Neural progenitor cell (in vitro differentiated cells): ENCODE results near the gene NMUR1. TPM values are rescaled to one million over a fixed set of nuclear protein-coding genes. Genes with fewer than 3 reads are reported as not detected.

ENCODE experiments used
- DNase-seq: peaks from one replicate; pipeline ENCODE4 v3.0.0-alpha.2; 2016; ENCODE audit warnings: low spot score
- H2AFZ ChIP-seq: fragments of 200-600 bp; sonication (generic); replicated peaks from 2 replicates; pipeline ENCODE4 v1.6.1; 2016; ENCODE audit warnings: antibody characterized with exemption
- H3F3A ChIP-seq: fragments of 200-600 bp; sonication (generic); 2 replicates; pipeline ENCODE4 v1.6.1; 2016; ENCODE audit warnings: antibody characterized with exemption, low read depth
- H3K27ac ChIP-seq: fragments of 200-600 bp; sonication (generic); 2 replicates; pipeline ENCODE4 v1.5.1; 2016; ENCODE audit warnings: mild to moderate bottlenecking
- H3K27me3 ChIP-seq: fragments of 200-600 bp; sonication (generic); 2 replicates; pipeline ENCODE4 v1.6.1; 2016; ENCODE audit warnings: mild to moderate bottlenecking, moderate library complexity
- H3K36me3 ChIP-seq: fragments of 200-600 bp; sonication (generic); 2 replicates; pipeline ENCODE4 v1.5.1; 2016
- H3K4me1 ChIP-seq: fragments of 200-600 bp; sonication (generic); 2 replicates; pipeline ENCODE4 v1.6.1; 2016; ENCODE audit warnings: mixed run types
- H3K4me2 ChIP-seq: fragments of 200-600 bp; sonication (generic); 2 replicates; pipeline ENCODE4 v1.6.1; 2016
- H3K4me3 ChIP-seq: fragments of 200-600 bp; sonication (generic); 2 replicates; pipeline ENCODE4 v1.5.1; 2016
- H3K79me2 ChIP-seq: fragments of 200-600 bp; sonication (generic); 2 replicates; pipeline ENCODE4 v1.6.1; 2016; ENCODE audit warnings: low read depth
- H3K9ac ChIP-seq: fragments of 200-600 bp; sonication (generic); 2 replicates; pipeline ENCODE4 v1.6.1; 2016
- H3K9me3 ChIP-seq: fragments of 200-600 bp; sonication (generic); 2 replicates; pipeline ENCODE4 v1.5.1; 2016; ENCODE audit warnings: low read depth
- H4K20me1 ChIP-seq: fragments of 200-600 bp; sonication (generic); 2 replicates; pipeline ENCODE4 v1.6.1; 2016; ENCODE audit warnings: low read depth
- H3K27ac Mint-ChIP-seq: 3 replicates; pipeline ENCODE4 v1.8.0; 2021; ENCODE audit warnings: mixed read lengths
- H3K27me3 Mint-ChIP-seq: 2 replicates; pipeline ENCODE4 v1.8.0; 2022; ENCODE audit warnings: low read depth, mild to moderate bottlenecking, inconsistent platforms, moderate library complexity, mixed read lengths; ENCODE audit not compliant: insufficient read depth
- H3K36me3 Mint-ChIP-seq: 3 replicates; pipeline ENCODE4 v1.8.0; 2021; ENCODE audit warnings: mixed read lengths
- H3K4me1 Mint-ChIP-seq: 3 replicates; pipeline ENCODE4 v1.8.0; 2021; ENCODE audit warnings: mixed read lengths
- H3K4me3 Mint-ChIP-seq: 3 replicates; pipeline ENCODE4 v1.8.0; 2021; ENCODE audit warnings: mild to moderate bottlenecking, moderate library complexity, mixed read lengths
- H3K9me3 Mint-ChIP-seq: 3 replicates; pipeline ENCODE4 v1.8.0; 2020; ENCODE audit warnings: mixed read lengths
- CTCF ChIP-seq: fragments of 200-600 bp; sonication (generic); IDR thresholded peaks from 2 replicates; pipeline ENCODE4 v1.5.1; 2017; ENCODE audit warnings: antibody characterized with exemption, mild to moderate bottlenecking
- EZH2 ChIP-seq: fragments of 200-600 bp; sonication (generic); IDR thresholded peaks from 2 replicates; pipeline ENCODE4 v1.6.1; 2017; ENCODE audit warnings: antibody characterized with exemption, mild to moderate bottlenecking, moderate library complexity
- EZH2phosphoT487 ChIP-seq: fragments of 200-600 bp; sonication (generic); IDR thresholded peaks from 2 replicates; pipeline ENCODE4 v1.6.1; 2017; ENCODE audit warnings: antibody characterized with exemption
- total RNA-seq: library from RNA; depleted of rRNA; stranded (reverse); fragments of >200 nt; gene quantifications from 2 replicates; pipeline ENCODE4 v1.2.3, GENCODE V29; 2015; ENCODE audit warnings: low replicate concordance

The NMUR1 gene
- total RNA-seq, 1 donor from 2014 or later = 0.52 TPM

GRCh38 chr2:231494669-231495068, 35.6 kb downstream of the NMUR1 start:
- H3K27ac ChIP-seq = no peak overlapping the region
- no peaks in the 10 kb centered on the region for H3K4me1 ChIP-seq
- H3K79me2 ChIP-seq = no peaks in the 10 kb centered on the region
- H3F3A ChIP-seq = no peaks in the 10 kb centered on the region
- no peak overlapping the region for H3K4me3 Mint-ChIP-seq
- H3K9me3 Mint-ChIP-seq = peaks cover 4% of the 10 kb centered on the region
- H4K20me1 ChIP-seq = no peaks in the 10 kb centered on the region
- no peak overlapping the region for H3K4me2 ChIP-seq
- no peak overlapping the region for H2AFZ ChIP-seq
- H3K9ac ChIP-seq = no peak overlapping the region
- H3K27me3 ChIP-seq = no peaks in the 10 kb centered on the region
- DNase-seq = no peak
- no peaks in the 10 kb centered on the region for H3K4me1 Mint-ChIP-seq
- no peaks in the 10 kb centered on the region for H3K9me3 ChIP-seq
- H3K36me3 ChIP-seq = no peaks in the 10 kb centered on the region
- H3K36me3 Mint-ChIP-seq = peaks cover 1% of the 10 kb centered on the region
- no peak overlapping the region for H3K4me3 ChIP-seq
- no peak overlapping the region for H3K27ac Mint-ChIP-seq
- peaks cover 1% of the 10 kb centered on the region for H3K27me3 Mint-ChIP-seq
- no peak for TF ChIP-seq CTCF
- no peak for TF ChIP-seq EZH2
- TF ChIP-seq EZH2phosphoT487 = no peak

DNA sequence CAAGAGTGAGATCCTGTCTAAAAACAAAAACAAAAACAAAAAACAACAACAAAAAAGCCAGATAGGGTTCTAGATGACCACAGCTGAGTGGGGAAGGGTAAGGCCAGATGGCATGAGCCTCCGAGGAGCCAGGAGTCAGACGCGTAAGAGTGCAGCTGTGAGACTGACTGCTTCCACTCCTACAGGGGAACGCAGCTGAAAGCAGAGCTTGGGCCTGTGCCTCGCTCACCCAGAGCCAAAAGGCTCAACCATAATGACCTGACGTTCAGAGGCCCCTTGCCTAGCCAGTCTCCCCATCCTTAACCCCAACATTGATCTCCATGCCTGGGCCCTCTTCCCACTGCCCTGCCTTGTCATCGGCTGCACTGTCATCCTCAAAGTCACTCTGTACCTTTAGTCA, 39.4 kb downstream of the NMUR1 start:
- Histone ChIP-seq H3K9ac (no peak overlapping the region), H3K79me2 (no peaks in the 10 kb centered on the region), H3K9me3 (no peaks in the 10 kb centered on the region), H4K20me1 (no peaks in the 10 kb centered on the region), H3K27me3 (no peaks in the 10 kb centered on the region), H3K36me3 (no peaks in the 10 kb centered on the region), H3K27ac (no peak overlapping the region), H3K4me1 (no peaks in the 10 kb centered on the region), H3K4me2 (no peak overlapping the region), H3K4me3 (no peak overlapping the region), H2AFZ (no peak overlapping the region), H3F3A (no peaks in the 10 kb centered on the region)
- H3K36me3 Mint-ChIP-seq = peaks cover 5% of the 10 kb centered on the region
- DNase-seq = no peak
- H3K4me1 Mint-ChIP-seq = no peaks in the 10 kb centered on the region
- peak overlapping the region; percentile 44 for H3K27ac Mint-ChIP-seq
- no peak overlapping the region for H3K4me3 Mint-ChIP-seq
- no peak for TF ChIP-seq CTCF
- TF ChIP-seq EZH2 = no peak
- no peak for TF ChIP-seq EZH2phosphoT487
- peaks cover 7% of the 10 kb centered on the region for H3K27me3 Mint-ChIP-seq
- peaks cover 17% of the 10 kb centered on the region for H3K9me3 Mint-ChIP-seq

DNA sequence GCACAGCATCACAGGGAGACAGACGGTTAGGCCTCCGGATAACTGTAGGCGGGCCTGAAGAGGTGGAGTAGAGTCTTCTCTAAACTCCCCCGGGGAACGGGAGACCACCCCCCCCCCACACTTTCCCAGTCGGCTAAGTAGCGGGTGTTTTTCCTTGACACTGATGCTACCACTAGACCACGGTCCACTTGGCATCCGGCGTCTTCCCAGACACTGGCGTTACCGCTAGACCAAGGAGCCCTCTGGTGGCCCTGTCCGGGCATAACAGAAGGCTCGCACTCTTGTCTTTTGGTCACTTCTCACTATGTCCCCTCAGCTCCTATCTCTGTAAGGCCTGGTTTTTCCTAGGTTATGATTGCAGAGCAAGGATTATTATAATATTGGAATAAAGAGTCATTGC, 40.3 kb downstream of the NMUR1 start:
- peaks cover 7% of the 10 kb centered on the region for H3K27me3 Mint-ChIP-seq
- Histone ChIP-seq H3K27ac (no peak overlapping the region), H3F3A (no peaks in the 10 kb centered on the region), H3K27me3 (no peaks in the 10 kb centered on the region), H4K20me1 (no peaks in the 10 kb centered on the region), H3K4me1 (no peaks in the 10 kb centered on the region), H3K4me3 (no peak overlapping the region), H2AFZ (no peak overlapping the region), H3K79me2 (no peaks in the 10 kb centered on the region), H3K9me3 (no peaks in the 10 kb centered on the region), H3K4me2 (no peak overlapping the region), H3K36me3 (no peaks in the 10 kb centered on the region), H3K9ac (no peak overlapping the region)
- no peak overlapping the region for H3K27ac Mint-ChIP-seq
- no peak for DNase-seq
- H3K4me1 Mint-ChIP-seq = no peaks in the 10 kb centered on the region
- peak; percentile 39 for TF ChIP-seq CTCF
- no peak for TF ChIP-seq EZH2phosphoT487
- peaks cover 17% of the 10 kb centered on the region for H3K9me3 Mint-ChIP-seq
- H3K4me3 Mint-ChIP-seq = no peak overlapping the region
- peaks cover 5% of the 10 kb centered on the region for H3K36me3 Mint-ChIP-seq
